Ovary (tissue), 3 donors: ENCODE results near the gene PRDM16.

Experiments used
- EP300 ChIP-seq: sonication (generic); formaldehyde crosslinking; IDR thresholded peaks from one replicate; pipeline ENCODE4 v1.6.1; 2017; ENCODE audit warnings: antibody characterized with exemption
- POLR2A ChIP-seq: fragments of 450-650 bp; IDR thresholded peaks from one replicate; pipeline ENCODE4 v1.6.1; 2017; ENCODE audit warnings: antibody characterized with exemption, mild to moderate bottlenecking, moderate library complexity
- TF ChIP-seq, protein P1 (sequence below), 3 donors: fragments of 450-650 bp in 2 of 3; fragments of 200-600 bp in 1 of 3; IDR thresholded peaks; one replicate each; pipeline versions ENCODE4 v1.5.1 to v1.8.0; 2016 to 2022; ENCODE audit warnings: antibody characterized with exemption in 3 of 3, mild to moderate bottlenecking in 1 of 3
- donor health status: DM: no; HTN: no; CAD: no.

DNA sequence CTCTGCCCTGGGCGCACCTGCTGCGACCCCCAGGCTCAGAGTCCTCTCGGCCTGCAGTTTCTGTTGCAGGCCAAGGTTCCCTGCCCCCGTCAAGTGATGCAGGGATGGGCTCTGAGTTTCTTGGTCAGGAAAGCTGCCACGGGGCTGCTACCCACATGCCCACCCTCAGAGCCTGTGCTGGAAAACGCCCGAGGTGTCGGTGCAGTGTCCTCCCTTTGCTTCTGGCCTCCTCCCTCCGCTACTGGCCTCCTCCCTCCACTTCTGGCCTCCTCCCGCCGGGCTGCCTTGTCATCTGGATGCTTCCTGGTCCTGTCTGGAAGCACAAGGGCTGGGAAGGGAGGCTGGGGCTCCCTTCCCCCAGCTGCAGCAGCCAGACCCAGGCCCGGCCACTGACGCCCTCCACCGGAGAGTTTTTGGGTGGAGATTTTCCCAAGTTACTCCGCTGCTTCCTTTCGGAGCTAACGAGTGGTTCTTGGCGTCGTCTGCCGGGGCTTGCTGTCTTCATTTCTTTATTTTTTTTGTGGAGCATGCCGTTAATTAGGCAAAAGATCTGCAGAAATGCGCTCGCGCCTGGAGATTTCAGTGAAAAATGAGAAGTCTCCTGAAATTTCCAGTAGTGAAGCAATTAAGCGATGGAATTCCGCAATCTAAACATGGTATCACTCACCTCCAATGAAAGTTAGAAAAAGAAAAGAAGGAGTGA is 17.4 kb downstream of the PRDM16 start:
- TF ChIP-seq, protein P1, sequence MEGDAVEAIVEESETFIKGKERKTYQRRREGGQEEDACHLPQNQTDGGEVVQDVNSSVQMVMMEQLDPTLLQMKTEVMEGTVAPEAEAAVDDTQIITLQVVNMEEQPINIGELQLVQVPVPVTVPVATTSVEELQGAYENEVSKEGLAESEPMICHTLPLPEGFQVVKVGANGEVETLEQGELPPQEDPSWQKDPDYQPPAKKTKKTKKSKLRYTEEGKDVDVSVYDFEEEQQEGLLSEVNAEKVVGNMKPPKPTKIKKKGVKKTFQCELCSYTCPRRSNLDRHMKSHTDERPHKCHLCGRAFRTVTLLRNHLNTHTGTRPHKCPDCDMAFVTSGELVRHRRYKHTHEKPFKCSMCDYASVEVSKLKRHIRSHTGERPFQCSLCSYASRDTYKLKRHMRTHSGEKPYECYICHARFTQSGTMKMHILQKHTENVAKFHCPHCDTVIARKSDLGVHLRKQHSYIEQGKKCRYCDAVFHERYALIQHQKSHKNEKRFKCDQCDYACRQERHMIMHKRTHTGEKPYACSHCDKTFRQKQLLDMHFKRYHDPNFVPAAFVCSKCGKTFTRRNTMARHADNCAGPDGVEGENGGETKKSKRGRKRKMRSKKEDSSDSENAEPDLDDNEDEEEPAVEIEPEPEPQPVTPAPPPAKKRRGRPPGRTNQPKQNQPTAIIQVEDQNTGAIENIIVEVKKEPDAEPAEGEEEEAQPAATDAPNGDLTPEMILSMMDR (IDR thresholded peaks at IDR 0.05): no peak
- TF ChIP-seq POLR2A (no peak), EP300 (no peak)
